Measurements from ENCODE around the gene FAM151B.

FAM151B gene

GRCh38 chr5:80541392-80541791 lies 53.5 kb downstream of the FAM151B start:
- no peaks in the 10 kb centered on the region for H3K36me3 ChIP-seq (ENCODE audit: control insufficient read depth, insufficient read depth, low read length)
- no peak for TF ChIP-seq CTCF (IDR thresholded peaks at IDR 0.05; ENCODE audit: insufficient read depth, low read length, poor library complexity, severe bottlenecking)
- H3K27me3 ChIP-seq (replicated peaks; ENCODE audit: control insufficient read depth, insufficient read depth, low read length), result no peaks in the 10 kb centered on the region
- no peak for DNase-seq (ENCODE audit: extremely low read depth, insufficient read length)
- no peak overlapping the region for H3K4me3 ChIP-seq (replicated peaks; ENCODE audit: low read depth, low read length)

GRCh38 chr5:80554646-80555045 lies 66.7 kb downstream of the FAM151B start:
- no peak for TF ChIP-seq CTCF (IDR thresholded peaks at IDR 0.05; ENCODE audit: insufficient read depth, low read length, poor library complexity, severe bottlenecking)
- H3K27me3 ChIP-seq (replicated peaks; ENCODE audit: control insufficient read depth, insufficient read depth, low read length), result no peaks in the 10 kb centered on the region
- DNase-seq (ENCODE audit: extremely low read depth, insufficient read length), result no peak
- no peaks in the 10 kb centered on the region for H3K36me3 ChIP-seq (ENCODE audit: control insufficient read depth, insufficient read depth, low read length)
- no peak overlapping the region for H3K4me3 ChIP-seq (replicated peaks; ENCODE audit: low read depth, low read length)

- no peaks in the 10 kb centered on the region for H3K27me3 ChIP-seq (replicated peaks; ENCODE audit: control insufficient read depth, insufficient read depth, low read length)
- H3K4me3 ChIP-seq (replicated peaks; ENCODE audit: low read depth, low read length), result no peak overlapping the region
- no peak for DNase-seq (ENCODE audit: extremely low read depth, insufficient read length)
- no peaks in the 10 kb centered on the region for H3K36me3 ChIP-seq (ENCODE audit: control insufficient read depth, insufficient read depth, low read length)
- no peak for TF ChIP-seq CTCF (IDR thresholded peaks at IDR 0.05; ENCODE audit: insufficient read depth, low read length, poor library complexity, severe bottlenecking)
Measured at GRCh38 chr5:80555099-80555498, 67.2 kb downstream of the FAM151B start.

- TF ChIP-seq CTCF (IDR thresholded peaks at IDR 0.05; ENCODE audit: insufficient read depth, low read length, poor library complexity, severe bottlenecking), result no peak
- Histone ChIP-seq H3K4me3 (replicated peaks; ENCODE audit: low read depth, low read length) (no peak overlapping the region), H3K27me3 (replicated peaks; ENCODE audit: control insufficient read depth, insufficient read depth, low read length) (no peaks in the 10 kb centered on the region), H3K36me3 (ENCODE audit: control insufficient read depth, insufficient read depth, low read length) (no peaks in the 10 kb centered on the region)
- DNase-seq (ENCODE audit: extremely low read depth, insufficient read length), result no peak
Measured at GRCh38 chr5:80559244-80559643, 71.3 kb downstream of the FAM151B start.

GRCh38 chr5:80565330-80565729 lies 77.4 kb downstream of the FAM151B start:
- Histone ChIP-seq H3K4me3 (replicated peaks; ENCODE audit: low read depth, low read length) (no peak overlapping the region), H3K27me3 (replicated peaks; ENCODE audit: control insufficient read depth, insufficient read depth, low read length) (peaks cover 1% of the 10 kb centered on the region), H3K36me3 (ENCODE audit: control insufficient read depth, insufficient read depth, low read length) (no peaks in the 10 kb centered on the region)
- DNase-seq (ENCODE audit: extremely low read depth, insufficient read length), result no peak
- TF ChIP-seq CTCF (IDR thresholded peaks at IDR 0.05; ENCODE audit: insufficient read depth, low read length, poor library complexity, severe bottlenecking), result no peak

- Histone ChIP-seq H3K36me3 (ENCODE audit: control insufficient read depth, insufficient read depth, low read length) (no peaks in the 10 kb centered on the region), H3K4me3 (replicated peaks; ENCODE audit: low read depth, low read length) (no peak overlapping the region), H3K27me3 (replicated peaks; ENCODE audit: control insufficient read depth, insufficient read depth, low read length) (peaks cover 1% of the 10 kb centered on the region)
- no peak for DNase-seq (ENCODE audit: extremely low read depth, insufficient read length)
- TF ChIP-seq CTCF (IDR thresholded peaks at IDR 0.05; ENCODE audit: insufficient read depth, low read length, poor library complexity, severe bottlenecking), result no peak
Measured at GRCh38 chr5:80566711-80567259, 78.9 kb downstream of the FAM151B start.

All from GM06990 (cell line).